GM21717 (cell line): ENCODE measurements around the gene ADARB2.
"Not testable (repeated sequence)": the region's sequence is repeated elsewhere in the genome, so short reads cannot be mapped to it uniquely, and the experiment has no call there.

ENCODE experiments used
- ATAC-seq: cut with Tn5 transposase; IDR thresholded peaks from one replicate; pipeline ENCODE4 v1.9.1; 2021; ENCODE audit warnings: mild to moderate bottlenecking, moderate library complexity; ENCODE audit not compliant: unreplicated experiment

The ADARB2 gene

DNA sequence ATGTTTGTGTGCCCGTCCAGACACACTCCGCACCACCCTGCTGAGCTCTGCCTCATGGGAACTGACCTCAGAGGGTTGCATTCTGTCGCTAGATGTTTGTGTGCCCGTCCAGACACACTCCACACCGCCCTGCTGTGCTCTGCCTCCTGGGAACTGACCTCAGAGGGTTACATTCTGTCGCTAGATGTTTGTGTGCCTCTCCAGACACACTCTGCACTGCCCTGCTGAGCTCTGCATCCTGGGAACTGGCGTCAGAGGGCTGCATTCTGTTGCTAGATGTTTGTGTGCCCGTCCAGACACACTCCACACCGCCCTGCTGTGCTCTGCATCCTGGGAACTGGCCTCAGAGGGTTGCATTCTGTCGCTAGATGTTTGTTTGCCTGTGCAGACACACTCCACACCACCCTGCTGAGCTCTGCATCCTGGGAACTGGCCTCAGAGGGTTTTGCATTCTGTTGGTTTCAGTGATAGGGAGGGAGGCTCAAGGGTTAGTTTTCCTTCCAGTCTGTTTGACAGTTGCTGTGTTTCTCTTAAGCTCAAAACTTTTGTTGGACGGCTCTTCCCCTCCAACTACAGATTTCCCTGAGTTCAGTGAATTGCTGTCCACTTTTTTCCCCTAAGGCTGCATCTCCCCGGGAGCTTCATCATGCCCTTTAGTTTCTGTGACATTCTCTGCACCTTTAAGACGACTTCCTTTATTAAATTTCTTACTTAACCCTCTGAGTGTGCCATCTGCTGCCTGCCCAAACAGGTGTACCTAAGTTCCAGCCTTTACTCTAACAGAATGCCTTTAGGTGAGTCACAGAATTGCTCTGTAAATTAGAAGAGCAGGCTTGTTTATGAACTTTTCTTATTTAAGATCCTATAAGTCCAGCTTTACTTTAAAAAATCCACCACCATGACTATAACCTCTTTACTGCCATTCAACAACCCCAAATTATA is 119.7 kb downstream of the ADARB2 start:
- not testable (repeated sequence) for ATAC-seq

DNA sequence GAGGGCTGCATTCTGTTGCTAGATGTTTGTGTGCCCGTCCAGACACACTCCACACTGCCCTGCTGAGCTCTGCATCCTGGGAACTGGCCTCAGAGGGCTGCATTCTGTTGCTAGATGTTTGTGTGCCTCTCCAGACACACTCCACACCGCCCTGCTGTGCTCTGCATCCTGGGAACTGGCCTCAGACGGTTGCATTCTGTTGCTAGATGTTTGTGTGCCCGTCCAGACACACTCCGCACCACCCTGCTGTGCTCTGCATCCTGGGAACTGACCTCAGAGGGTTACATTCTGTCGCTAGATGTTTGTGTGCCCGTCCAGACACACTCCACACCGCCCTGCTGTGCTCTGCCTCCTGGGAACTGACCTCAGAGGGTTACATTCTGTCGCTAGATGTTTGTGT is 120.6 kb downstream of the ADARB2 start:
- ATAC-seq, result not testable (repeated sequence)

DNA sequence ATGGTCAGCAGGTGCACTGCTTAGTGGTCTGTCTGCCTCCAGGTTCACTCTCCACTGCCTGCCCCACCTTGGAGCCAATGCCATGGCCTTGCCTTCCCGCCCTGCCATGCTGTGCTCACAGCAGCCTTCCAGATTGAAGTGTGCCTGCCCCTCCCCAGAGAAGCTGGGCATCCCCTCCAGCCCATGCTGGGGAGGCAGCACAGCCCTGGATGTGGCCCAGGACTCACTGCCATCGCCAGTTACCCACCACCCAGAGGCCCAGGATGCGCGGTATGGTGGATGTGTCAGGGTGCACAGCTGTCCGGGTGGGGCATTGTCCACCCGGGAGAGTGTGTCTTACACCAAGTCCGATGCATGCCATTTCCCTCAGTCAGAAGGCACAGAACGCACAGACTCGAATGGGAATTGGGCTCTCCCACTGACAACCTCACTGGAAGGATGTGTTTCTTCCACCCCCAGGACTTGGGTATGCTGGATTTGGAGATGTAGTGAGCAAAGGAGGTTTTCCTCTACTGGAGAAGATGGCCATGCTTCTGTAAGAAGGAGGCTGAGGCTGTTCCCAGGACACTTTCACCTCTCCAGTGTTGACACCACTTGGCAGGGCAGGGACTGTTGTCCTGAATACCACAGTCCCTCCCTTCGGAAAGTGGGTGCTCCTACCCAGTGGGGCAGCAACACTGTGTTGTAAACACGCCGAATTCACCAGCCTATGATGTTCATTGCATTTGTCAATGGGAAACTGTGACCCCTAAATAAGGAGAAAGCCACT is 122.0 kb downstream of the ADARB2 start:
- no peak for ATAC-seq

DNA sequence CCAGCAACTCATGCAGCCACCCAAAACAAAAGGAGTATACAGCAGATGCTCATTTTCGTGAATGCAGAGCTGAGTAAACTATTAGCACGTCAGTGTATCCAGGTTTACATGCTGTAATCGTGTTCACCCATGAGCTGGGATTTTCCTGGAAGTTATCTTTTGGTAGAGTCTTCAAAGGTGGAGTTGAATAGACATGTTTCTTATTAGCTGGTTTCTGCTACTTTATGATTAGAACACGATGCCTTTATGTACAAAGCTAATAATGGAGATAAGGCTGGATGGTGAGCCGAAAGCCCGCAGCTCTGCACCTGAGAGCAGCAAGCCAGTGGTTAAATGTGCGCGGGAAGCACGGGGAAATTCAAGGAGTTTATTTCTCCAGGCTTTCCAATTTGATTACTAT is 123.8 kb downstream of the ADARB2 start:
- ATAC-seq, result no peak

DNA sequence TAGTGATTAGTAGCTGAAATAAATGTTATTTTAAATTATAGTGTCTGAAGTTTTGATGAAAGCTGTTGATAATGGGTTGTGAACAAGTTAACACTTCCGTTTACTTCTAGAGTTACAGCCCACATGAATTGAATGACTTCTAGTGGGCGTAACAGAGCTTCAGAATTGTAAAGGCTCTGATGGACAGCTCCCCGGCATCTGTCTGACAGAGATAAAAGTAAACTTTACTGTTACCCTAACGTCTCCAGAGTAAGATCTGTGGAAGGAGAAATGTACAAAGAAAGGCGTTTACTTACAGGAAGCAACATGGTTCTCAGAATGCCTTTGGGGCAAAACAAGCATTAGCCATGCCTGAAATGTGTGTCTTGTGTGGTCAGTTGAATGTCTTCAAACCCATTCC is 124.4 kb downstream of the ADARB2 start:
- ATAC-seq, result no peak

DNA sequence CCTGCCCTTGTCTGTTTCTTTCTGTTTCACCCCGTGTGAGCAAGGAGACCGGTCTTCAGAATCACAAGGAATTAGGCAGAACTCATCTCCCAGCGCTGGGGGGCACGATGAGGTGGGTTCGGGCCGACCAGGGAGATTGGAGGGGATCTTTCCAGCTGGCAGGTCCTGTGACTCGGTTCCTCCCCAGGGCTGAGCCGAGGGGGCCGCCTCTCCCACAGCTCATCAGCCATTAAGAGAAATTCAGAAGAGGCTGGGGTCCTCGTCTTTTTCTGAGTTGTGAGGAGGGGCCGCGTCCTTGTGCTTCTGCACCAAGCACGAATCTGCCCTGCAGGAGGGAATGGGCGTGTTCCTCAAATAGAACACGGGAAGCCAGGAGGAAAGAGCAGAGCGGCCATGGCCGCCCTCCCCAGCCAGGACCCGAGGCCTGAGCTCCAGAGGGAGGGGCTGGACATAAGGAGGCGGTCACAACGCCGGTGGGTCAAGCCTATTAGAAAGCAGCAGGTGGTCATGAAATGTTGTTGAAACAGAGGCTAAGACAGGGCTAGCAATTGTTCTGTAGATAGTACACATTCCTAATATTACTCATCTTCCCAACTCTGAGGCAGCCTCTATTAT is 125.3 kb downstream of the ADARB2 start:
- no peak for ATAC-seq

DNA sequence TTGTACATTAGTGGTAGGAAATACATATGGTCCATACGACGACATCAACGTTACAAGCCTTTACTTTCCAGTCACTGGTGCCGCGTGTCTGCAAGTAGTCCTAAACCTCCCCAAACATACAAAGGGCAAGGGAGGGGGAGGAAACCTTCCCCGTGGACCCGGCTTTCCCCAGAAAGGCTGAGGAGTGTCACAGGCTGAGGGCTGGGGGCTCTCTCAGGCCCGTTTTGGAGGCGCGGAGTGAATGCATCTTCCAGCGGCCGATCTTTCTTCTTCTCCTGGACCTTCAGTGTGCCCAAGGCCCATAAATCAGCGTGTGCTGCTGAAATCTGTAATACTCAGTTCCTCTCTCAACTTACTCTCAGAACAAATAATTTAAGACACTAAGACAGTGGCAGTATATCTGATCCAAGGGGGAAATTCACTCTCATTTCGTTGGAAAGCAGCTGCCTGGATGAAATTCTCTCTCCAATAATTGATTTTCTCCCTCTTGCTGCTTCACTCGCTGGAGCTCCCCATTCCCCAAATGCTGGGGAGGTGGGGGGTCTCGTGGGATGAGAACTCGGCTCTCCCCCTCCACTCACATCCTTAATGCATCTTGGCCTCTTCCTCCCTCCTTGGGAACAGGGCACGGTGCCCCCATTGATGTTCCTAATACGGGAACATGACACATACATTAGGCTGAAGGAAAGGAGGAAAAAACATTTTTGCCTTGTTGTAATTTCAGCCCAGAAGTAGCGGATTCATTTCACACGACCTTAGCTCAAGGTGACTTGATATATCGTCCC is 126.1 kb downstream of the ADARB2 start:
- ATAC-seq, result no peak

DNA sequence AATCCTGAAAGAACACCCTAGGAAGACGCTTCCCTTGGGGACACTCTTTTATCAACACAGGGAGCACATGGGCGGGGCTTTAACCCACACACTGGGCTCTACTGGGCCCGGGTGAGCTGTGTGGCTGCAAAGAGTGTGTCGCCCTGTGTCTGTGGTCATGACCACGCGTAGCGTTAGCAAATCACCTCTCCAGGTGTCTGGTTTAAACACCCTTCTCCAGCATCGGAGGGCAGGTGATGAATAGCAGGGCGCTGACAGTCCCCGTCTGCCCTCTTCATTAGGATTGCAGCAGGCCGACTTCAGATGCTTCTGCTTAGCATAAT is 127.7 kb downstream of the ADARB2 start:
- no peak for ATAC-seq

DNA sequence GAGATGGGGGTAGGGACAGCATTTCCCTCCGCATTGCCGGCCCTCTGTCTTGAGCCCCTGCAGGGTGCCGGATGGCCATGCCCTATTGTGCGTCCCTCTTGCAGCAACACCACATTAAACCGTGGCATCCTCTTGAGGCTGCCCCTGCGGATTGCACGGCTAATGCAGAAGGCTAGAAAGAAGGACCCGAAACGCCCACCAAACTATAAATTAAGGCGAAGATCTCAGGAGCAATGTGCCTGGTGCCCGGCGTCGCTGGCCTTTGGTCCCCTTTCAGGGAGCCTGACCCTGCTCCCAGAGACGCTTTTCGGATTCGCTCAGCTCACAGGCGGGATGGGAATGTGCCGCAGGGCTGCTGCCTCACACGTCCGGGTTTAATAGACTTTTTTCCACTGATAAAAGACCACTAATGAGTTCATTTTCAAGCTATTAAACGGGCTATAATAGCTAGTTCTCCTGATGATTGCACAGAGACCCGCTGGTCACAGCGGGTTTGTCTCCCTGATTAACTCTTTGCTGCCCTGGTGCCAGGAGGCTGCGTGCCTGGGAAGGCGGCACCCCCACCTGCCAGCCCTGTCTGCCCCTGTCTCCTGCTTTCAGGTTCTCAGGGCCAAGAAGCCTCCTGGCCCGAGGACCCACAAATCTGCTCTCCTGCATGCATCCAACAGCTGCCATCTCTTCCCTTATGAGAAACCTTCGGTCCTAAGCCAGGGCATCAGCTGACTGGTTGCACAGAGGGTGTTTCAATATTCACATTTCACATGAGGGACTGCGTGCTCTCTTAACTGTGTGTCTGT is 128.3 kb downstream of the ADARB2 start:
- ATAC-seq, result no peak

DNA sequence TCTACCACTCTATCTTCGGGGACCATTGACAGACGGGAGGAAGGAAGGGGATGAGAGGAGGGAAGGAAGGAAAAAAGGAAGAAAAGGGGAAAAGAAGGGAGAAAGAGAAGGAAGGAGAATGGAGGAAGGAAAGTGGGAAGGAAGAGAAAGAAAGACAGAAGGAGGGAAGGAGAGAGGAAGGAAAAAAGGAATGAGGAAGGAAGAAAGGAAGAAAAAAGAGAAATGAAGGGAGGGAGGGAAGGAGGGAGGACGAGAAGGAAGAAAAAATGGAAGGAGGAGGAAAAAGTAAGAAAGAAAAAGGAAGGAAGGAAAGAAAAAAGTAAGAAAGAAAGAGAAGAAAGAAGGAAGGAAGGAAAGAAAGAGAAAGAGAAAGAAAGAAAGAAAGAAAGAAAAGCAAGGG is 128.9 kb downstream of the ADARB2 start:
- no peak for ATAC-seq

DNA sequence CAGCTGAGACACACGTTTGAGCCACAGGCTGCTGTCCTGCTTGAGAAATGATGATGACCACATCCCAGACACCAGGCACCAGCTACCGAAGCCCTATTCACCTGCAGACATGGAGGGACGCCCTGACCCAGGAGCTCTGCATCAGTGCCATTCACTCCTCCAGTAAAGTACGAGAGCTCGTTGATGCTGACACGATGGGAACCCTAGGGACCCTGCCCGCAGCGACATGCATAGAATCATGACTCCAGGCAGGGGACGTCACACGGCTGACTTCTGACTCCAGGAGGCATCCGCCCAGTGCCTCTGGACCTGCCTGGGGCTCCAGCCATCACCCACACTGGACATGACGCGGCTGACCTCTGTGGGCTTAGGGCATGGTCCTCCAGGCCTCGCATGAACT is 129.9 kb downstream of the ADARB2 start:
- no peak for ATAC-seq

DNA sequence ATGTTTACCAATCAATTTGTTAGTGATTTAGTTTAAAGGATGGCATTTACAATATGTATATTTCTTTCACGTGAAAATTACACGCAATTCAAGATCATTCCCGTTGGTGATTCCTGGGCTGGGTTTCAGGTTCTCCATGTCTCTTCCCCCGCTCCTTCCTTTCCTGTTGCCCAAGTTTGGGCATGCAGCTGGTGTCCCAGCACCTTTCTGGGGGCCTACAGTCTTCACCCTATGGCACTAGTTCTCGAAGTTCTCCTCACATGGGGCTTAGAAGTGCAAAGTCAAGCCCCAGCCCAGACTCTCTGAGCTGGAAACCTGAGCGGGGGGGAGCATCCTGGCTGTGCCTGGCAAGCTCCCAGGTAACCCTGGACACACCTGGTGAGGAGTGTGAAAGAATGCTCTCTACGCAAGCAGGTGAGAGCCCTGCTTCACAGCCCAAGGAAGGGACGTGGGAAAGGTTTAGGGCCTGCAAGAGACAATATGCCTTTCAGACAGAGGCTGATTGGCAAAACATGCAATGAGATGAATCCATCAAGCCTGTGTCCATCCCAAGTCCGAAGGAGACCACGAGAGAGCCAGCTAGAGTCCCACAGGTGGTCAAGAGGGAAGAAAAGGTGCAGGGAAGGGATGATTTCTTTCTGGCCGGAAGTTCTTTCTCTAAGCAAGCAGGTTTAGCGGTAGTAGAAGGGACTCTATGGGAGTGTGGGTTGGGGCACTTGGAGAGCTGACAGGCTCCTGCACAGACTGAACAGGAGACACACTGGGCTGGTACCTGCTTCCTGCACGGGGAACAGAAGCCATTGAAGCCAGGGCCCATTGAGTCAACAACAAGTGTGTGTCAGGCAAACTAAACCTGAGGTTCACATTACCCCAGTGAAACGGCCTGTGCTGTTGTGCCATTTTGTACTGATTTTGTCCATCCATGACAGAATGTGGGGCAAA is 131.1 kb downstream of the ADARB2 start:
- ATAC-seq, result no peak

DNA sequence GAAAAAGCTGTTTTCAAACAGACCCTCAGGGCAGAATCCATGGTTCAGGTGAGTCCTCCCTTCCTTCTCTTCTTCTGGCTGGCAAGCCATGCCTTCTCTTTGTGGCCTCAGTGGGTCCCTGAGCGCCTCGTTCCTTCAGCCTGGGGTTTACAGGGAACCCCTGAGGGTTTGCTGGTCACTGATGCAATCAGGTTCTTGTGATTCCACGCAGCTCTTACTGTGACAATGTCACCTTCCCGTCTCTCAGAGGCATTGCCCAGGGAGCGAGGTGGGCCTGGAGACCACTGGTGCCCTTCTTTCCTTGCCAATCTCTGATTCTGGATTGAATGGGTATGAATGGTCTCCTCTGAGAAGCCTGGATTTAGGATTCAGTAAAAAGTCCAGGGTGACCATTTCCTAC is 132.2 kb downstream of the ADARB2 start:
- ATAC-seq, result no peak

DNA sequence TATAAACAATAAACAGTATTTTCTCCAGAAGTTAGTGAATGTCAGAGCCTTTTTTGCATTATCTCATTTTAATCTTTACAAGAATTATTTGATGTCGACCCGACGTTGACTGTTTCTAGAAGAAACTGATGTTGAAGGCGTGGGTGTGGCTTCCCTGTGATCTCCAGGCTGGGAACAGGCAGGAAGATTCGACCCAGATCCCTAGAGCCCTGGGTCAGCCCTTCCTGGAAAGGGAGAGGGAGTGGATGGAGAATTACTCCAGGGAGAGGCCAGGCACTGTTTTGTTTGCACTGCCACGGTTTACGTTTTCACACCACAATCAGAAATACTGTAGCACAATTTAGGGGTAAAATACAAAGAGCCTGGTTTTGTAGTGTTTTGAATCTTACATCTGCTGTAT is 133.1 kb downstream of the ADARB2 start:
- ATAC-seq, result no peak

DNA sequence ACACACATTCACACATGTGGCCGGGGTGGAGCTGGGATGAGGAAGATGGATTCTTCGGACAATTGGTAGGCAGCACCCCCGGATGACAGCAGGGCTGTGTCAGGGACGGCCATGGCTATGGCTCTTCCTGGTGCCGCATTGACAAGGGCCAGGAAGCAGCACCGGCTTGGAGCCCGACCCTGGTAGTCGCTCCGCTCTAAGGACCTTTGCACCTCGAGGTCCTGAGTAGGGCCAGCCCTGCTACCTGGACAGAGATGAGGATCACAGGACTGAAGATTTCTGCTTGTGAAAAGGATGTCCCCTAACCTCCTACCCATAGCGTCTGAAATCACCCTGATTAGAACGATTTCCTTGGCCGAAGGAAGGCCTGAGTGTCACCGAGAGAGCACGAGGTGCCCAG is 134.1 kb downstream of the ADARB2 start:
- ATAC-seq, result no peak

DNA sequence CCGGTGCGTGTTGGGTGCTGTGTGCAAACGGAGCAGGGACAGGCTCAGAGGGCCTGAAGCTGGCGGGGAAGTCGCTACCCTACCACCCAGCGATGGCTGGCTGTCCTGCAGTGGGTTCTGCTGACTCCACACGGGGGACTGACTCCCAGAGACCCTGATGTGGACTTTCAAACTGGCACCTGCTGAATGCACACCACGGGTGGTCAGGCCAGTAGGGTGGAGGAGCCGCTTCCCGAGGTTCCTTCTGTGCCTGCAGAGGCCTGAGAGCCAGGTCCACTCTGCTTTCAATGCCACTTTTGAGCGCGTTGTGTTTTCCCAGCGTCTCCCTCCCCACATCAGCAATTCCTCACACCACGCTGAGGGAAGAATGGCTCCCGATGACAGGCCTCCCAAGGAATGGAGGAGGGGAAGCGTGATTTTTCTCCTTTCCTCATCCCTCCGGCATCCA is 135.3 kb downstream of the ADARB2 start:
- ATAC-seq, result no peak

DNA sequence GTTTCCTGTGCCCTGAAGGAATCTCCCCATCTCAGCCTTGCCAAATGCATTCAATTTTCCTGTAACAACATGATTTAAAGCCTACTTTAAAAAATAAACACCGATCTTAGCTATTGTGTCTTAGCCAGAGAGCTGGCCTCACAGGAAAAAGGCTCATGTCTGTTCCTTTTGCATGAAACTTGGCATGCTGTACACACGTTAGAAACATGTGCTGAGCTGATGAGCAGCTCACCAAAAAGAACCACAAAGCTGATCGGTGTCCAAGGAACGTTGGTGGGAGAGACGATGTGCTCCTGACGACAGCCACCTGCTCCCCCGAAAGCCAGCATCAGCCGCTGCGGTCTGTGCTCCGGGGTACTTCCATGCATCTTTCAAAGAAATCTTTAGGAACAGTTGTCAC is 135.9 kb downstream of the ADARB2 start:
- ATAC-seq, result no peak

DNA sequence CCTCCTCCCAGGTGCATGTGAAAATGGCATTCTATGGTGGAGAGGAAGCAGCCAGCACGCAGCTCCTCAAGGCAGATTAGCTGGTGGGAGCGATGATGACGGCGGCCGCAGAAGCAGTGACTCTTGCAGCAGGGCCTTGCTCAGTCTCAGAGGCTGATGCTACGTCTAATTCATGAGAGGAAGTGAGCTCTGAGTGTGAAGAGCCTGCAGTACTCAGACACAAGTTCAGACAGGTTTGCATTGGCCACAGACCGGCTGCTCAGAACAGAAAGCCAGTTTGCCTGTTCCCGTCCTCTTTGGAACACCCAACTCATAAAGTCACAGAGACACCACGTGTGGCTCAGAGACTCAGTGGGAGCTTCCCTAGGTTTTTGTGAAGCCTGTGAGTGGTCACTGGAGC is 136.5 kb downstream of the ADARB2 start:
- ATAC-seq, result no peak
